Activated naive CD4-positive, alpha-beta T cell treated with anti-CD3 and anti-CD28 coated beads, Interleukin-2, amount 50 U/mL, for 16 hours (primary cell): ENCODE results near the gene IGSF21.

Experiments
- DNase-seq: peaks from one replicate; pipeline ENCODE4 v3.0.0-alpha.2; 2020

Gene IGSF21

GRCh38 chr1:18305182-18305795, 197.7 kb downstream of the IGSF21 start:
- no peak for DNase-seq

GRCh38 chr1:18307329-18307898, 199.8 kb downstream of the IGSF21 start:
- no peak for DNase-seq

GRCh38 chr1:18309552-18310155, 202.1 kb downstream of the IGSF21 start:
- no peak for DNase-seq

GRCh38 chr1:18312961-18313360, 205.4 kb downstream of the IGSF21 start:
- no peak for DNase-seq

GRCh38 chr1:18313523-18313922, 205.9 kb downstream of the IGSF21 start:
- no peak for DNase-seq

- DNase-seq = no peak
Measured at GRCh38 chr1:18314399-18314798, 206.8 kb downstream of the IGSF21 start.

GRCh38 chr1:18315449-18315848, 207.9 kb downstream of the IGSF21 start:
- DNase-seq = no peak

GRCh38 chr1:18316764-18317163, 209.2 kb downstream of the IGSF21 start:
- no peak for DNase-seq

GRCh38 chr1:18319099-18319498, 211.5 kb downstream of the IGSF21 start:
- DNase-seq = no peak

- DNase-seq = no peak
Measured at GRCh38 chr1:18320051-18320450, 212.5 kb downstream of the IGSF21 start.

- DNase-seq = no peak
Measured at GRCh38 chr1:18322368-18323032, 214.9 kb downstream of the IGSF21 start.

- no peak for DNase-seq
Measured at GRCh38 chr1:18323259-18323658, 215.7 kb downstream of the IGSF21 start.

- no peak for DNase-seq
Measured at GRCh38 chr1:18324246-18324645, 216.6 kb downstream of the IGSF21 start.

- no peak for DNase-seq
Measured at GRCh38 chr1:18325136-18325535, 217.5 kb downstream of the IGSF21 start.

- DNase-seq = no peak
Measured at GRCh38 chr1:18326211-18326897, 218.8 kb downstream of the IGSF21 start.

GRCh38 chr1:18327650-18328049, 220.1 kb downstream of the IGSF21 start:
- DNase-seq = no peak

GRCh38 chr1:18328803-18329202, 221.2 kb downstream of the IGSF21 start:
- no peak for DNase-seq

GRCh38 chr1:18329469-18330253, 222.1 kb downstream of the IGSF21 start:
- no peak for DNase-seq

- DNase-seq = no peak
Measured at GRCh38 chr1:18332576-18332975, 225.0 kb downstream of the IGSF21 start.

GRCh38 chr1:18333220-18333619, 225.6 kb downstream of the IGSF21 start:
- no peak for DNase-seq

- DNase-seq = no peak
Measured at GRCh38 chr1:18336801-18337200, 229.2 kb downstream of the IGSF21 start.

- DNase-seq = no peak
Measured at GRCh38 chr1:18337757-18338156, 230.2 kb downstream of the IGSF21 start.

GRCh38 chr1:18339161-18339560, 231.6 kb downstream of the IGSF21 start:
- DNase-seq = no peak
